HG03354 (cell line): ENCODE results near the gene HDAC9.
"Not testable (repeated sequence)": the region's sequence is repeated elsewhere in the genome, so short reads cannot be mapped to it uniquely, and the experiment has no call there.

Experiments
- ATAC-seq: cut with Tn5 transposase; IDR thresholded peaks from one replicate; pipeline ENCODE4 v1.9.1; 2021; ENCODE audit warnings: mild to moderate bottlenecking; ENCODE audit not compliant: unreplicated experiment, poor library complexity, severe bottlenecking

The HDAC9 gene

DNA sequence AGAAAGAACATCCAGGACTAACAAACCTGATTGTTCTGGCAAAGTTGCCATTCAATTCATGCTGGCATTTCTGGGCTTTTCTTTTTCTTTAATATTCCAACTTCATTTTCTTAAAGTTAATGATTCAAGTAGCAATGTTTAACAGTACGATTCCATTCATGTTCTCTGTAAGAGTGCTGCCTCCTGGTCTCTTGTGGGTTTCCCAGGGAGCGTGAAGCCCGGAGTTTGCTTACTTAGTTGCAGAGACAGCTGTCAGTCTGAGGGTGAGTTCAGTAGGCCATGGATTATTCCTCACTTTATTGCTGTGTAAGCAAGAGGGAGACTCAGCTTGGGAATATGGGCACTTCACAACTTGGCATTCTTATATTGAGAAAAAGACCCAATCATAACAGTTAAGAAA lies 479.7 kb downstream of the HDAC9 start:
- no peak for ATAC-seq

- no peak for ATAC-seq
These were observed 480.2 kb downstream of the HDAC9 start for GRCh38 chr7:18975689-18976280.

- ATAC-seq = no peak
These were observed 481.3 kb downstream of the HDAC9 start for GRCh38 chr7:18976715-18977471.

GRCh38 chr7:18978108-18978495 lies 482.6 kb downstream of the HDAC9 start:
- no peak for ATAC-seq

DNA sequence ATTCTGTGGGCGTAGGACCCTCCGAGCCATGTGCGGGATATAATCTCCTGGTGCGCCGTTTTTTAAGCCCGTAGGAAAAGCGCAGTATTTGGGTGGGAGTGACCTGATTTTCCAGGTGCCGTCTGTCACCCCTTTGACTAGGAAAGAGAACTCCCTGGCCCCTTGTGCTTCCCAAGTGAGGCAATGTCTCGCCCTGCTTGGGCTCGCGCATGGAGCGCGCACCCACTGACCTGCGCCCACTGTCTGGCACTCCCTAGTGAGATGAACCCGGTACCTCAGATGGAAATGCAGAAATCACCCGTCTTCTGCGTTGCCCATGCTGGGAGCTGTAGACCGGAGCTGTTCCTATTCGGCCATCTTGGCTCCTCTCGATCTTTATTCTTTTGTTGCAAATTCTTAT lies 495.2 kb downstream of the HDAC9 start:
- ATAC-seq = not testable (repeated sequence)

GRCh38 chr7:18993933-18994668 lies 498.6 kb downstream of the HDAC9 start:
- no peak for ATAC-seq

GRCh38 chr7:18995270-18995671 lies 499.7 kb downstream of the HDAC9 start:
- ATAC-seq = no peak

DNA sequence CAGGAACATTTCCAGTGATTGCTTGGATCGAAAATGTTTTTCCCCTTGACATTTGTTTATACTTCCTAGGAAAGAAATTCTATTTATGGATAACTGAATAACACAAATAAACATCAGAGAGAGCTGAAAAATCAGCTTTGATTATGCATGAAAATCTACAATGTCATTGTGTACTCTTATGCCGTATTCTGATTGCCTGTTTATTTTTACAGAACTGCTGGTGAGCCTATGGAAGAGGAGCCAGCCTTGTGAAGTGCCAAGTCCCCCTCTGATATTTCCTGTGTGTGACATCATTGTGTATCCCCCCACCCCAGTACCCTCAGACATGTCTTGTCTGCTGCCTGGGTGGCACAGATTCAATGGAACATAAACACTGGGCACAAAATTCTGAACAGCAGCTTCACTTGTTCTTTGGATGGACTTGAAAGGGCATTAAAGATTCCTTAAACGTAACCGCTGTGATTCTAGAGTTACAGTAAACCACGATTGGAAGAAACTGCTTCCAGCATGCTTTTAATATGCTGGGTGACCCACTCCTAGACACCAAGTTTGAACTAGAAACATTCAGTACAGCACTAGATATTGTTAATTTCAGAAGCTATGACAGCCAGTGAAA lies 500.4 kb downstream of the HDAC9 start:
- ATAC-seq = no peak

- no peak for ATAC-seq
These were observed 501.0 kb downstream of the HDAC9 start for GRCh38 chr7:18996583-18996982.

DNA sequence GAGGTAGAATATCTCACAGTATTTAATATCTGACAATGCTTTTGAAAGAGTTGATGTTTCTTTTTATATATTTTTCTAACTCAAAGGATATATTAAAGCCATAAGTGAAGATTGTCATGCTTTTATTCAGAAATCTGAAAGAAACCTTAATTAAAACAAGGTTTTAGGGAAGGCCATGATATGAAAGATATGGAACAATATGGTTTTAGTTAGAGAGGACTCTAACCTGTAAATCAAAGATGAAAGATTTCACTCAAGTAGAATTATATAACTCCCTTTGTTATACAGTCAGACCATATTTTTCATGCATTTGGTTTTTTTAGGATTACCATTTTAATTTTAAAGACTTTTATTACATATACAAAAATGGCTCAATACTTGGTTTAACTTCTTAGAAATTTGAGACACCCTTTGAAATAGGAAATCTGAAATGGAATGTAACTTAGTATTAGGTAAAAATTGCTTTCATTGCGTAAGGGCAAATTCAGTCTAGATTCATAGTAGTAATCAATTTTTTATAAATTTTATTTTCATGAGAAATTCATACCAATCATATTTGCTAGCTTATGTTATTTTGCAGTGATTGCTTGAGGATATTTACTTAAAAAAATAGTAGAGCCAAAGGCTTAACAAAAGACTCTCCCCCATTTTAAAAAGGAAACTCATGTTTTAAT lies 502.1 kb downstream of the HDAC9 start:
- no peak for ATAC-seq

GRCh38 chr7:19000410-19000809 lies 504.9 kb downstream of the HDAC9 start:
- no peak for ATAC-seq

GRCh38 chr7:19001854-19002253 lies 506.3 kb downstream of the HDAC9 start:
- no peak for ATAC-seq

GRCh38 chr7:19009241-19009935 lies 513.8 kb downstream of the HDAC9 start:
- ATAC-seq = no peak

GRCh38 chr7:19009936-19010280 lies 514.4 kb downstream of the HDAC9 start:
- no peak for ATAC-seq

GRCh38 chr7:19011212-19011611 lies 515.7 kb downstream of the HDAC9 start:
- no peak for ATAC-seq

DNA sequence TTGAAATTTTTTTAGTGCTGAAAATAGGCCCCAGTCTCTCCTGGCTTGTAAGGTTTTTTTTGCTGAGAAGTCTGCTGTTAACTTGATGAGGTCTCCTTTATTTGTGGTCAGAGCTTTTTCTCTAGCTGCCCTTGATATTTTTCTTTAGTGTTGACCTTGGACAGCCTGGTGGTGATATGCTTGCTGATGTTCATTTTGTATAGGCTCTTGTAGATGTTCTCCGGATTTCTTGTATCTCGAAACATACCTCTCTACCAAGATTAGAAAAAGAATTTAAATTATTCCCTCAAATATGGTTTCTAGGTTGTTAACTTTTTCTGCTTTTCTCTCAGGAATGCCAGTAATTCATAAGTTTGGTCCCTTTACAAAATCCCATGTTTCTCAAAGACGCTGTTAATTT lies 519.5 kb downstream of the HDAC9 start:
- no peak for ATAC-seq

DNA sequence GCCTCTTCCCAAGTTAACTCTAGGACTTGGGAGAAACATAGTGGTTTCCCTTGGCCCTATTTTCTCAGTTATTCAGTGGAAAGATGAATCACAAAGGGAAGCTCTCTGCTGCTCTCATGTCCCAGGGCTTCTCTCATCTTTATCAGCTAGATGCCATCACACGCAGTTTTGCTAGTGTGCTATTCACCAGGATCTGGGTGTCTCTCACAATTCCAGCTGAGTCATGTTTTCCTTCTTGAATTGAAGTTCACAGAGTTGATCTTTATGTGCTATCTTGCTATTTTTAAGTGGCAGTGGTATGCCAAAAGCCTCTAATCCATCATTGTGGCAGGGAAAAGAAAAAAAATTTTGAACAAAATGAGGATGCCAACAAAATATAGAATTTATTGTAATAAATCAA lies 520.6 kb downstream of the HDAC9 start:
- ATAC-seq = no peak

- ATAC-seq = no peak
These were observed 521.8 kb downstream of the HDAC9 start for GRCh38 chr7:19017374-19017773.

GRCh38 chr7:19020062-19020461 lies 524.5 kb downstream of the HDAC9 start:
- ATAC-seq = no peak

DNA sequence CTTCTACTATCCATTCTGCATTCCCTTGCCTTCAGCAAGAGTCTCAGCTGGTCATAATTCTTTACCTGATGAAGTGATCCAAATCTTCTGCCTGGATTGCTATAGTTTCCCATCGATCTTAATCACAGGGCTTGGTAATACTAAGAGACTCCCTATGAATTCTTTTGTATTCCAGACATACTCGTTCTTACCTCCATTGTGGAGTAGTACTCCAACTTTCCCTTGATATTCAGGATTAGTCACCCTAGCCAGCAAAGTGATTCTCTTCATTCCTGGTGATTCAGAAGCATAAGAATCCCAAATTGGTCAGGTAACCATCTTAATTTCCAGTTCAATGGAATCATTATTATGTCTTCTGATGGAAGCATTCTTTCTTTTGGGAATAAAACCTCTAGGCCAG lies 525.2 kb downstream of the HDAC9 start:
- no peak for ATAC-seq
